ENCODE results near the gene OR14A16. TPM values are rescaled to one million over a fixed set of nuclear protein-coding genes. Genes with fewer than 3 reads are reported as not detected.
A peak's percentile ranks its signal among the peaks of the same experiment; 100 is the strongest.

OR14A16 gene
- total RNA-seq, 1 experiment from 2014 or later = 0.15 TPM

- H3K9ac ChIP-seq (ENCODE audit: extremely low read depth, insufficient read length, low read length) = no peak overlapping the region
- no peak overlapping the region for H2BK15ac ChIP-seq (ENCODE audit: low read depth, low read length)
- H3T11ph ChIP-seq (ENCODE audit: low read length) = no peak overlapping the region
- H2AK5ac ChIP-seq (ENCODE audit: insufficient read length, low read length) = no peak overlapping the region
- no peaks in the 10 kb centered on the region for H4K20me1 ChIP-seq (ENCODE audit: control insufficient read depth, insufficient read depth, insufficient read length)
- no peak overlapping the region for H4K5ac ChIP-seq (ENCODE audit: insufficient read length, low read depth, low read length)
- no peak overlapping the region for H3K14ac ChIP-seq (ENCODE audit: insufficient read depth, low read length)
- no peak overlapping the region for H3K18ac ChIP-seq (ENCODE audit: insufficient read length, low read depth, low read length)
- no peak overlapping the region; a peak in 1 of 7 replicates for H3K27ac Mint-ChIP-seq
- H3K27ac ChIP-seq (ENCODE audit: insufficient read length, low read depth, low read length) = no peak overlapping the region
- WGBS (ENCODE audit: extremely low coverage, insufficient read length, low lambda C conversion rate) = no CpG with 5 or more reads among the region's 6 CpGs
- no peaks in the 10 kb centered on the region for H3K79me1 ChIP-seq (ENCODE audit: insufficient read depth, low read depth, low read length, poor library complexity, severe bottlenecking)
- H4K8ac ChIP-seq (replicated peaks; ENCODE audit: insufficient read length, low read depth, low read length) = no peak overlapping the region
- H2BK12ac ChIP-seq (ENCODE audit: insufficient read length, low read depth, low read length) = no peak overlapping the region
- no peaks in the 10 kb centered on the region for H3K27me3 ChIP-seq (ENCODE audit: insufficient read depth, low read length)
- 0 out of 4 replicates have a peak, but pooled peaks cover 0 to 2% of the 10 kb centered on the region in 2 experiments for H3K4me1 Mint-ChIP-seq
- H3K9me3 ChIP-seq (ENCODE audit: control insufficient read depth, low read depth, low read length) = peaks cover 30% of the 10 kb centered on the region
- H3K23ac ChIP-seq (ENCODE audit: insufficient read length, low read depth, low read length) = no peak overlapping the region
- no peaks in the 10 kb centered on the region for H3K23me2 ChIP-seq (ENCODE audit: insufficient read length, low read depth, low read length, poor library complexity, severe bottlenecking)
- no peak overlapping the region for H2BK5ac ChIP-seq (ENCODE audit: insufficient read length, low read length)
- no peak overlapping the region for H2BK20ac ChIP-seq (ENCODE audit: low read depth, low read length, poor library complexity, severe bottlenecking)
- no peak overlapping the region for H2BK120ac ChIP-seq (ENCODE audit: low read depth, low read length, poor library complexity, severe bottlenecking)
- H3K4me1 ChIP-seq (ENCODE audit: insufficient read depth, low read length) = no peaks in the 10 kb centered on the region
- H3K36me3 Mint-ChIP-seq (ENCODE audit: insufficient read depth in 1 of 3, low read depth in 3 of 3) = peaks cover 0 to 3% (median 0%) of the 10 kb centered on the region in 3 experiments; a peak in 2 of 7 replicates
- TF ChIP-seq CTCF (conservative IDR thresholded peaks at IDR 0.05) = peak; percentile 44; the same call in 2 of the 3 replicates
- H3K56ac ChIP-seq (ENCODE audit: insufficient read length, low read depth, low read length) = no peak overlapping the region
- no peak for DNase-seq
- no peak overlapping the region for H4K91ac ChIP-seq (ENCODE audit: insufficient read length, low read depth, low read length)
- H3K4me2 ChIP-seq (ENCODE audit: insufficient read depth, insufficient read length, low read length) = no peak overlapping the region
- H3K27me3 Mint-ChIP-seq (ENCODE audit: low read depth) = no peaks in the 10 kb centered on the region
- no peak overlapping the region for H3K4me3 Mint-ChIP-seq
- no peaks in the 10 kb centered on the region for H3K79me2 ChIP-seq (ENCODE audit: insufficient read depth, low read length)
- peaks cover 46 to 53% of the 10 kb centered on the region in 2 experiments for H3K9me3 Mint-ChIP-seq
- H2AFZ ChIP-seq (ENCODE audit: low read length) = no peak overlapping the region
- no peak overlapping the region for H3K4ac ChIP-seq (ENCODE audit: low read depth, low read length)
Observed at GRCh38 chr1:247833601-247834000, 9.7 kb upstream of the OR14A16 start.

Measured in H9 (cell line).